Hepatocyte (in vitro differentiated cells): ENCODE results near the gene STMN3.

ENCODE experiments used
- EZH2 ChIP-seq: fragments of 200-600 bp; sonication (generic); IDR thresholded peaks from 2 replicates; pipeline ENCODE4 v1.6.1; 2016; ENCODE audit warnings: antibody characterized with exemption, mild to moderate bottlenecking, borderline replicate concordance
- EZH2phosphoT487 ChIP-seq: fragments of 200-600 bp; sonication (generic); IDR thresholded peaks from one replicate; pipeline ENCODE4 v1.6.1; 2018; ENCODE audit warnings: antibody characterized with exemption, mild to moderate bottlenecking, low read depth, moderate library complexity; ENCODE audit not compliant: unreplicated experiment, severe bottlenecking
- TF ChIP-seq, protein P1 (sequence below): fragments of 200-600 bp; sonication (generic); IDR thresholded peaks from 2 replicates; pipeline ENCODE4 v1.5.1; 2016; ENCODE audit warnings: antibody characterized with exemption, mild to moderate bottlenecking; ENCODE audit not compliant: poor library complexity

GRCh38 chr20:63686094-63686491 lies 32.9 kb upstream of the STMN3 start:
- TF ChIP-seq, protein P1, sequence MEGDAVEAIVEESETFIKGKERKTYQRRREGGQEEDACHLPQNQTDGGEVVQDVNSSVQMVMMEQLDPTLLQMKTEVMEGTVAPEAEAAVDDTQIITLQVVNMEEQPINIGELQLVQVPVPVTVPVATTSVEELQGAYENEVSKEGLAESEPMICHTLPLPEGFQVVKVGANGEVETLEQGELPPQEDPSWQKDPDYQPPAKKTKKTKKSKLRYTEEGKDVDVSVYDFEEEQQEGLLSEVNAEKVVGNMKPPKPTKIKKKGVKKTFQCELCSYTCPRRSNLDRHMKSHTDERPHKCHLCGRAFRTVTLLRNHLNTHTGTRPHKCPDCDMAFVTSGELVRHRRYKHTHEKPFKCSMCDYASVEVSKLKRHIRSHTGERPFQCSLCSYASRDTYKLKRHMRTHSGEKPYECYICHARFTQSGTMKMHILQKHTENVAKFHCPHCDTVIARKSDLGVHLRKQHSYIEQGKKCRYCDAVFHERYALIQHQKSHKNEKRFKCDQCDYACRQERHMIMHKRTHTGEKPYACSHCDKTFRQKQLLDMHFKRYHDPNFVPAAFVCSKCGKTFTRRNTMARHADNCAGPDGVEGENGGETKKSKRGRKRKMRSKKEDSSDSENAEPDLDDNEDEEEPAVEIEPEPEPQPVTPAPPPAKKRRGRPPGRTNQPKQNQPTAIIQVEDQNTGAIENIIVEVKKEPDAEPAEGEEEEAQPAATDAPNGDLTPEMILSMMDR, result no peak
- TF ChIP-seq EZH2, result no peak
- TF ChIP-seq EZH2phosphoT487, result no peak
